Ascending aorta (tissue), 2 donors: ENCODE results near the gene B4GALNT3. TPM values are rescaled to one million over a fixed set of nuclear protein-coding genes. Genes with fewer than 3 reads are reported as not detected.
A peak's percentile ranks its signal among the peaks of the same experiment; 100 is the strongest.

Experiments
- DNase-seq, 2 donors: peaks; one replicate each; pipeline ENCODE4 v3.0.0-alpha.2; 2019; ENCODE audit warnings: low spot score in 2 of 2
- H3K27ac ChIP-seq, 2 donors: fragments of 200-600 bp; sonication (generic); one replicate each; pipeline ENCODE4 v1.5.1; 2016 to 2017; ENCODE audit warnings: mild to moderate bottlenecking in 1 of 2
- H3K27me3 ChIP-seq: fragments of 200-600 bp; sonication (generic); one replicate; pipeline ENCODE4 v1.5.1; 2017
- H3K36me3 ChIP-seq, 2 donors: fragments of 200-600 bp; sonication (generic); one replicate each; pipeline ENCODE4 v1.5.1; 2016
- H3K4me1 ChIP-seq, 2 donors: fragments of 200-600 bp; sonication (generic); one replicate each; pipeline ENCODE4 v1.5.1; 2016 to 2017; ENCODE audit warnings: mild to moderate bottlenecking in 1 of 2
- H3K4me3 ChIP-seq, 2 donors: fragments of 200-600 bp; sonication (generic); one replicate each; pipeline ENCODE4 v1.5.1; 2016 to 2017; ENCODE audit warnings: mild to moderate bottlenecking in 1 of 2
- H3K9me3 ChIP-seq, 2 donors: fragments of 200-600 bp; sonication (generic); one replicate each; pipeline ENCODE4 v1.5.1; 2016
- intact Hi-C: fragments of 100-400 bp; cut with DNase I; formaldehyde crosslinking; loops from one replicate; pipeline ENCODE4 v1.15.1; 2023
- total RNA-seq: library from RNA; depleted of rRNA; stranded (reverse); fragments of >200 nt; gene quantifications from one replicate; pipeline ENCODE4 v1.1.0, GENCODE V29; 2016
- TF ChIP-seq, protein P1 (sequence below), 3 experiments: fragments of 200-600 bp in 2 of 3; fragments of 450-650 bp in 1 of 3; sonication (generic) in 2 of 3; IDR thresholded peaks; one replicate each; pipeline ENCODE4 v1.5.1; 2016 to 2019; ENCODE audit warnings: antibody characterized with exemption in 3 of 3, mild to moderate bottlenecking in 1 of 3, moderate library complexity in 1 of 3

The B4GALNT3 gene
- total RNA-seq, 1 donor from 2014 or later = 10.4 TPM

DNA sequence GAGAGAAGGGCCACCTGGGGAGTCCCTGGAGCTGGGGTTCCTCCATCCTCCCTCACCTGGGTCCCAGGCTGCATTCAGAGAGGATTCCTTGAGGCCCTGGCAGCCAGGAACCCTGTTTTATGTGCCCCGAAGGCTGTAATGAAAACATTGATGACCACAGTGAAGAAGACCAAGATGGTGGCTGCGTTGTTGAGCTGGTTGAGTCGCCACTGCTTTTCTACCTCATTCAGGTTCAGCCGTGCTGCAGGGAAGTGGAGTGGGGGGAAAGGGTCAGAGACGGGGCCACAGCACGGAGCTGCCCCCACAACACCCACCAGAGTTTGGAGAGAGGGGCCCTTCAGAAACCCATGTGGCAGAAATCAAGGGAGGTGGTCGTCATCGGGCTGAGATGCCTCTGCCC is 105.4 kb downstream of the B4GALNT3 start:
- no peak overlapping the region for H3K27ac ChIP-seq
- DNase-seq = no peak
- intact Hi-C loops = loop anchor here (10.0 kb wide), 2 partner anchors 530 to 1020 kb away; no protein-coding TSS in a partner anchor
- no peaks in the 10 kb centered on the region for H3K27me3 ChIP-seq
- peaks cover 0 to 10% of the 10 kb centered on the region in 2 donors for H3K4me1 ChIP-seq
- no peaks in the 10 kb centered on the region for H3K9me3 ChIP-seq
- H3K4me3 ChIP-seq = no peak overlapping the region
- peaks cover 0 to 12% of the 10 kb centered on the region in 2 donors for H3K36me3 ChIP-seq
- TF ChIP-seq, protein P1, sequence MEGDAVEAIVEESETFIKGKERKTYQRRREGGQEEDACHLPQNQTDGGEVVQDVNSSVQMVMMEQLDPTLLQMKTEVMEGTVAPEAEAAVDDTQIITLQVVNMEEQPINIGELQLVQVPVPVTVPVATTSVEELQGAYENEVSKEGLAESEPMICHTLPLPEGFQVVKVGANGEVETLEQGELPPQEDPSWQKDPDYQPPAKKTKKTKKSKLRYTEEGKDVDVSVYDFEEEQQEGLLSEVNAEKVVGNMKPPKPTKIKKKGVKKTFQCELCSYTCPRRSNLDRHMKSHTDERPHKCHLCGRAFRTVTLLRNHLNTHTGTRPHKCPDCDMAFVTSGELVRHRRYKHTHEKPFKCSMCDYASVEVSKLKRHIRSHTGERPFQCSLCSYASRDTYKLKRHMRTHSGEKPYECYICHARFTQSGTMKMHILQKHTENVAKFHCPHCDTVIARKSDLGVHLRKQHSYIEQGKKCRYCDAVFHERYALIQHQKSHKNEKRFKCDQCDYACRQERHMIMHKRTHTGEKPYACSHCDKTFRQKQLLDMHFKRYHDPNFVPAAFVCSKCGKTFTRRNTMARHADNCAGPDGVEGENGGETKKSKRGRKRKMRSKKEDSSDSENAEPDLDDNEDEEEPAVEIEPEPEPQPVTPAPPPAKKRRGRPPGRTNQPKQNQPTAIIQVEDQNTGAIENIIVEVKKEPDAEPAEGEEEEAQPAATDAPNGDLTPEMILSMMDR (IDR thresholded peaks at IDR 0.05) = no peak

GRCh38 chr12:565589-566105 is 105.9 kb downstream of the B4GALNT3 start:
- Histone ChIP-seq H3K27ac (no peak overlapping the region), H3K9me3 (no peaks in the 10 kb centered on the region), H3K4me3 (no peak overlapping the region), H3K36me3 (peaks cover 0 to 12% of the 10 kb centered on the region in 2 donors), H3K4me1 (peaks cover 0 to 12% of the 10 kb centered on the region in 2 donors), H3K27me3 (no peaks in the 10 kb centered on the region)
- TF ChIP-seq, protein P1 (IDR thresholded peaks at IDR 0.05) = no peak
- intact Hi-C loops = loop anchor here (10.0 kb wide), 2 partner anchors 529 to 1019 kb away; no protein-coding TSS in a partner anchor
- no peak for DNase-seq

DNA sequence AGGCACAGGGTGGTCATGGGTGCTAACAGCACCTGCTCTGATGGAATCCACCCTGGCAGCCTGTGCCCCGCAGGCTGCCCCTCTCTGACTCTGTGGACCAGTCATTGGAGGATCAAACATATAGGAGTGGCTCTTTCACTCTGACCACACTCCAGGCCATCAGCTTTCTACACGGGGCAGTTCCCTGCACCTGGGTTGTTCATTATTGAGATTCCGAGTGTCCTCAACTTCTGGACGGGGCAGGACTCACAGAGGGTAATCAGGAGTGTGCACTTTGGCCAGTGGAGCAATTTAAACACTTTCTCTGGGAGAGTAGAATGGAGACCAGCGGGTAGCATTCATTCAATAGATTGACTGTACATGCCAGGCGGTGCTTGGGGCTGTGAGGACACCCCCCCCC is 108.7 kb downstream of the B4GALNT3 start:
- intact Hi-C loops = loop anchor here (10.0 kb wide), 2 partner anchors 526 to 1016 kb away; no protein-coding TSS in a partner anchor
- TF ChIP-seq, protein P1 (IDR thresholded peaks at IDR 0.05) = no peak
- Histone ChIP-seq H3K9me3 (no peaks in the 10 kb centered on the region), H3K27ac (no peak overlapping the region), H3K27me3 (no peaks in the 10 kb centered on the region), H3K4me1 (peaks cover 7 to 28% of the 10 kb centered on the region in 2 donors), H3K36me3 (no peaks in the 10 kb centered on the region), H3K4me3 (no peak overlapping the region)
- DNase-seq = no peak

DNA sequence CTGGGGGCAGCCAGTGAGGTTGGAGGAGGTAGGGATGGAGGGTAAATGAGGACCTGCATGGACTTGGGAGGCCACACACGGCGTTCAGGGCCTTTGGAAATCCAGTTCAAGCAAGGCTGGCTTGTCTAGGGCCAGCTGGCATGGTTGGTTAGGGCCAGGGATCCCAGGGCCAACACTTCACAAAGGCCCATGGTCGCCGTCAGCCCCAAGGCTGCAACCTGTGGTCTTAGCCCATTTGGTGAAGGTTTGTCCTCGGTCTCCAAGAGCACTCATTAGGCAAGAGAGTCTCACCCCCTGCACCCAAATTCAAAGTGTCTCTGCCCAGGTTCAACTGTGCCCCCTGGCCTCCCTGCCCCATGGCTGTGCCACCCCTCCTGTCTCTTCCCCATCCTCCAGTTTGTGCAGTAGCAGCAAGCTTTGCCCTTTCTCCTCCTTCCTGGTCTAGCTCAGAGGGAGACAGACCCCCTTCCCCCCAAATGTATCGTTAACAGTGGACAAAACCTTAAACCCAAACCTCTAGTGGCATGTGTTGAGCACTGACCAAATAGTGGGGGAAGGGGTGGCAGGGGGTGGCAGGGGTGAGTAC is 109.4 kb downstream of the B4GALNT3 start:
- no peak for DNase-seq
- TF ChIP-seq, protein P1 (IDR thresholded peaks at IDR 0.05) = no peak
- Histone ChIP-seq H3K4me3 (peak overlapping the region; percentile 68 to 77), H3K36me3 (no peaks in the 10 kb centered on the region), H3K27ac (peak overlapping the region in 1 of 2 donors; percentile 93), H3K27me3 (no peaks in the 10 kb centered on the region), H3K9me3 (no peaks in the 10 kb centered on the region), H3K4me1 (peaks cover 7 to 21% of the 10 kb centered on the region in 2 donors)
- intact Hi-C loops = loop anchor here (10.0 kb wide), 2 partner anchors 526 to 1016 kb away; no protein-coding TSS in a partner anchor

DNA sequence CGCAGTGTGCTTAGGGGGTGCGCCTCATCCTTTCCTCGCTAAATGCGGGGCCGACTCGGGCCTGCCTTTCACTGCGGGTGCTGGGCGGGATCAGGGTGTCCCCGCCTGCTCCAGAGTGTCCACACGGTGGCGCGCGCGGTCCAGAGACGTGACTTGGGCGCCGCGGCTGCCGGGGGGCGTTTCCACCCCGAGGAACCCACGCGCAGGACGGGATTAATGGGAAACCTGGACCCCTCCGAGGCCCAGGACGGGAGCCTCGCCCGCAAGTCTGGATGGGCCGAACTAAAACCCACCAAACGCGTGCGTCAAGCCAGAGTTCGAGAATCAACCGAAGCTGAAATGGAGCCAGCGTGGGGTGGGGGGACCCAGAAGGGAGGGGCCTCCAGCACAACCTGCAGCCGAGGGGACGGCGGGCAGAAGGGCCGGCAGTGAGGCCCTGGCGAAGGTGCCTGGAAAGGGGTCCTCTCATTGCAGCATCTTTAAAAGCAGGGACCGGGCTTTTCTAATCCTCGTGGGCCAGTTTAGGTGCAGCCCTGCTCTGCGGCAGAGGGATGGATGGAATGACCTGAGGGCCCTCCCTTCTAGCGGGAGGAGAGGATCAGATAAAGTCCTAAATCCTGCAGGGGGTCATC is 110.2 kb downstream of the B4GALNT3 start:
- Histone ChIP-seq H3K4me3 (peak overlapping the region; percentile 68 to 77), H3K27ac (peak overlapping the region; percentile 93 to 97), H3K36me3 (no peaks in the 10 kb centered on the region), H3K9me3 (no peaks in the 10 kb centered on the region), H3K4me1 (peaks cover 7 to 21% of the 10 kb centered on the region in 2 donors), H3K27me3 (no peaks in the 10 kb centered on the region)
- TF ChIP-seq, protein P1 (IDR thresholded peaks at IDR 0.05) = peak; percentile 94 to 95 (median 94)
- intact Hi-C loops = loop anchor here (1.0 to 10.0 kb wide), 4 partner anchors 244 to 1015 kb away; partner anchors contain the start of gene RAD52
- DNase-seq = peak in 1 of 2 donors; percentile 95
